RPMI8226 (cell line): ENCODE data around the gene TUBGCP3.
A peak's percentile ranks its signal among the peaks of the same experiment; 100 is the strongest.

ENCODE experiments used
- DNase-seq: peaks from one replicate; pipeline ENCODE4 v3.0.0-alpha.2; 2015

The TUBGCP3 gene

DNA sequence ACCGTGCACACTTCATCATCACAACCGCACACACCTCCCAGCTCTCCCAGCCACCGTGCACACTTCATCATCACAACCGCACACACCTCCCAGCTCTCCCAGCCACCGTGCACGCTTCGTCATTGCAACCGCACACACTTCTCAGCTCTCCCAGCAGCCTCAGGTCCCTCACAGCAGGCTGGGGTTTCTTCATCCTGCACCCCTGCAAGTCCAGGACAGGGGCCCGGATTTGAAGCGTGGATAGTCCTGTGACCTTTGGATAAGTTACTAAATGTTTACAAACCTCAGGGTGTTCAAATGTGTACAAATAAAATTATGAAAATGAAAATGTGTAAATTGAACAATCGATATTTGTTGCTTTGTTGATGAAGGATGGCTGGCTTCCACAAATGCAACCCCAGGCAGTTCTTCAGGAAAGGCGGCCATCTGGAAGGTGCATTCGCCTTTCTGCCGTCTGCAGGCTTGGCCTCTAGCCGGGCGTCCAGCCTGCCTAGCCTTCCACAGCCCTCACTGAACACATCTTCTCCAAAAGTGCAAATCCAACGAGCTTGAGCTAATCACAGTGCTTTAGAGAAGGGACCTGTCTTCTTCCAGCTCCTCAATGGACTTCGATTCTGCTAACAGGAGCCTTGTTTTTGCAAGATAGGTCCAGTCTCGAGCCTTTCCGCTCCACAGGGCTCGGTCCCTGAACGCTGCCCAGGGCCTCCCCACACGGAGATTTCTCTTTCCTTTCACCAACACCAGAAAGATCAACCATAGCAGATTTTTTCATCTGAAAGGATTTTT is 137.6 kb downstream of the TUBGCP3 start:
- DNase-seq = no peak

- no peak for DNase-seq
Measured at GRCh38 chr13:112449545-112449930, 138.4 kb downstream of the TUBGCP3 start.

DNA sequence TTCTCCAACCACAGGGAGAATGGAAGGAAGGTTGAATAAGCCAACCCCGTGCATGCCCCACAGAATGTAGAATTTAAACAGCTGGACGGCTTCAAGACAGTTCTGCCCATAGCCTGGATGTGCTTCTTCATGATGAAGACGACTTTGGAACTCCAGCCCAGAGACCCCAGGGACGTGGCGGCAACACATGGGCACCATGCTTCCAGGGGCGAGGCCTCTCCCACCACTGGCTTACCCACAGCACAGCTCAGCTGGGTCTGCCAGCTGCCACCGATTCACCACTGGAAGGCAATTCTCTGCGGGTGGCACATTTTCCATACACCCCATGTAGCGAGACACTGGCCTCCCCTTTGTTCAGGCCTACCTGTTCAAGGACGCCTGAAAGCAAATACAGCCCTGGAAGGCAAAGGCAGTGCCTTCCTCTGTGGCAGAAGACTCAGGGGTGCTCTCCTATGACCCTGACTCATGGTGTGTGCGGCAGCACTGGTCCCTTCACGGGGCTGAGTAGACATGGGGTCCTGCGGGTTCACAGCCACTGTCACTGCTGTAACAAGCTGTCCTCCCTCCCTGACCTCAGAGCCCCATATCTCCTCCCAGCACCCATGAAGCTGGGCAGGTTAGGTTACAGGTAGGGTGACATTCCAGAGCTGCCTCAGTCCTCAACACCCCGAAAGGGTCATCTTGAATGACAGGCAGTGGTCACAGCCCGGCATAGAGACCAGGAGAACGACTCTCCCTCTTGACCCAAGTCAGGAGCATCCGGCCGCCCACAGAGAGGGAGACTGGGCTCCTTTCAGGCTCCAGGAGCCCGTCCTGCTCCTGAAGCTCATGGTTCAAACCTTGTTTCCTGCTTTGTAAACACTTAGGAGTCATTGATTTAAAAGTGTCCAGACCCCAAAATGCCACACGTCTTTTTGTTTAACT is 139.1 kb downstream of the TUBGCP3 start:
- no peak for DNase-seq

DNA sequence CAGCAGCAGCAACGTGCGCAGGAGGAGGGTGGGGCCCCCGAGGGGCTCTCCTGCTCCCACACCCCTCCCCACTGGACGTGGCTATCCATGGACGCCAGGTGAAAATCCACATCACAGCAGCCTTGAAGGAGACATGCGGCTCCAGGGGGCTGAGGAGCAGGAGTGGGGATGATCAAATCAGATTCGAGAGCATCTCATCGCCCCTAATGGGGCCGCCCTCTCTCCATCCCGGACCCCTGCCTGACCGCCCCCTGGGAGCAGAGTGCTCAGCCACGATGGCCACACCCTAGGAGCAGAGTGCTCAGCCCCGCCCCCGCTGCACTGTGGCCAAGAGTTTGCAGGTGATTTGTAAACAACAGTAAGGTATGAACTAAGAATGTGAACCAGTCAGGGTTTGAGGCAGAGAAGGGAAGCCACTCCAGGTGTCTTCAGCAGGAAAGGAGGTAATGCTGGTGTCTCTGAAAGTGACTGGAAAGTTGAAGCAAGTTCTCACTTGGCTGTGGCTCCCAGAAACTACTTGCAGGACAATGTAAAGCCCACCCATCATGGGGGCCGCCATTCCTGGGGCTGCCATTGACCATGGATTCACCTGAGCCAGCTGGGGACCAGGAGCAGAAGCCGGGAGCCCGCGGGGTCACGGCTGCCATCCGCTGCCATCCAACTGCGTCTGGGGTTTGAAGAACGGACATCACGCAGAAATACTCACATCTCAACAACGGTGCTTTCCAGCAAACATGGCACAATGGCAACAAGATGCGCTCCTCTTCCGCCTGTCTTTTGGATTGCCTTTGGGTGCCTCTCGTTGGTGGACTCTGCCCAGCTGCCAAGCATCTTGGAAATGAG is 140.0 kb downstream of the TUBGCP3 start:
- DNase-seq = no peak

DNA sequence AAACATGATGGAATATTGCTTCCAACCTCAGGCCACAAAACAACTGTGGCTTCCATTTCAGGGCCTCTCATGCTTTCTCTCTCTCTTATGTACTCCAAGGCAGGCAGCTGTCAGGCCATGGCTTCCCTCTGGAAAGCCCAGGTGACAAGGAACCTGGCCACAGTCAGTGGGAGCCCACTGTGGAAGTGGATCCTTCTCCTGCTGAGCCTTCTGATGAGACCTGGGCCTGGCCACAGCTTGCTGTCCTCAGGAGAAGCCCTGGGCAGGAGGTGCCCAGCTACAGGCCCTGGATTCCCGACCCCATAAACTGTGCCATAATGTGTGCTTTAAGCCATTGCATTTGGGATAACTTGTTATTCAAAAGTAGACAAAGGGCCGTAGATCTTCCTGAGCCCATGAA is 140.6 kb downstream of the TUBGCP3 start:
- DNase-seq = no peak

DNA sequence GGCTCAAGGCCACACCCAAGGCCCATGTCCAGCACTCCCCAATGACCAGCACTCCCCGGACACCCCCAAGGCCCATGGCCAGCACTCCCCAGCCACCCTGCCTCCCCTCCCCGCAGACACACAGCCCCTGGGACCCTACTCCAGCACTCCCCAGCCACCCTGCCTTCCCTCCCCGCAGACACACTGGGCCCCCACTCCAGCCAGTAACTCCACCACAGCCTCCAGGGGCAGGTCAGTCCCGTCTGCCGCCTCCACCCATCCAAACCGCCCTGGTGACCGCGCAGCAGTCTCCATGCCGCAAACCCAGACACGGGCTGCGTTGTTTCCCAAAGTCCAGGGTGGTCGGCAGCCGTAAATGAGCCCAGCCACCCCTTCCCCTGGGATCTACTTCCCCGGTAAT is 141.1 kb downstream of the TUBGCP3 start:
- no peak for DNase-seq

- no peak for DNase-seq
Measured at GRCh38 chr13:112446347-112446861, 141.5 kb downstream of the TUBGCP3 start.

GRCh38 chr13:112445411-112446271 is 142.3 kb downstream of the TUBGCP3 start:
- DNase-seq = no peak

GRCh38 chr13:112444416-112445399 is 143.2 kb downstream of the TUBGCP3 start:
- no peak for DNase-seq

GRCh38 chr13:112443995-112444311 is 144.0 kb downstream of the TUBGCP3 start:
- DNase-seq = peak; percentile 67

GRCh38 chr13:112443191-112443994 is 144.6 kb downstream of the TUBGCP3 start:
- no peak for DNase-seq

GRCh38 chr13:112442483-112443090 is 145.4 kb downstream of the TUBGCP3 start:
- no peak for DNase-seq

- DNase-seq = no peak
Measured at GRCh38 chr13:112441779-112442310, 146.1 kb downstream of the TUBGCP3 start.

- DNase-seq = no peak
Measured at GRCh38 chr13:112441226-112441625, 146.7 kb downstream of the TUBGCP3 start.

DNA sequence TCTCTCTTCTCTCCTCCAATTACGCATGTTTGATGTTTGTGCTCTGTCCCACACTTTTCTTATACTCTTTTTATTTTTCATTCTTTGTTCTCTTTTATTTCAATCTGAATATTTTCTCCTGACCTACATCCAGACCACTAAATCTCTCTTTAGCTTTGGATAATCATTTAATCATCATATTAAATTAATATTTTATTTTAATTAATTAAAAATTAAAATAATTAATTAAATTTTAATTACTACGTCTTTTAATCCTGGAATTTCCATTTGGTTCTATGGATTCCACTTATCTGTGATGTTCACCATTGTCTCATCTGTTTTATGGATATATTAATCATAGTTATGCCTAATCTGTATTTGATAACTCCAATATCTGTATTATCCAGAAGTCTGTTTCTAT is 149.4 kb downstream of the TUBGCP3 start:
- no peak for DNase-seq

- no peak for DNase-seq
Measured at GRCh38 chr13:112438094-112438493, 149.9 kb downstream of the TUBGCP3 start.

DNA sequence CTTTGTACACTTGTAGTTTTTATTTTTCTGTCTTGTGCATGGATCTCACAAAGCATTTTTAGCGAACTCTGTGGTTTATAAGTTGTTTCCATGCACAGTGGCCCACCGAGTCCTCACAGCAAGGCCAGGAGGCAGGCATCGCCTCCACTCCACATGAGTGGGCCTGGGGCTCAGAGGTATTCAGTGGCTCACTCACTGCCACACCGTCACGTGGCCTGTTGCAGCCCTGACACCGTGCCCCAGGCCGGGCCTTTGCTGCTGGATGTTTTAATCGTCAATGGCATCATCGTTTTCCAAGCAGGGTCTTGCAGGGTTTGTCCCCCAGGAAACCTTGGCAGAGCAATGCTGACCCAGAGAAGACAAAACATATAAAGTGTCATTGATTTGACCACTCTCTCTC is 152.0 kb downstream of the TUBGCP3 start:
- no peak for DNase-seq
